ENCODE measurements around the gene CAPN10. TPM values are rescaled to one million over a fixed set of nuclear protein-coding genes. Genes with fewer than 3 reads are reported as not detected.

The CAPN10 gene
- total and polyA plus RNA-seq, 2 donors (not counting 3 experiments of a cell fraction or from before 2014, with no cell fraction given), result 25.2 to 39.9 TPM

DNA sequence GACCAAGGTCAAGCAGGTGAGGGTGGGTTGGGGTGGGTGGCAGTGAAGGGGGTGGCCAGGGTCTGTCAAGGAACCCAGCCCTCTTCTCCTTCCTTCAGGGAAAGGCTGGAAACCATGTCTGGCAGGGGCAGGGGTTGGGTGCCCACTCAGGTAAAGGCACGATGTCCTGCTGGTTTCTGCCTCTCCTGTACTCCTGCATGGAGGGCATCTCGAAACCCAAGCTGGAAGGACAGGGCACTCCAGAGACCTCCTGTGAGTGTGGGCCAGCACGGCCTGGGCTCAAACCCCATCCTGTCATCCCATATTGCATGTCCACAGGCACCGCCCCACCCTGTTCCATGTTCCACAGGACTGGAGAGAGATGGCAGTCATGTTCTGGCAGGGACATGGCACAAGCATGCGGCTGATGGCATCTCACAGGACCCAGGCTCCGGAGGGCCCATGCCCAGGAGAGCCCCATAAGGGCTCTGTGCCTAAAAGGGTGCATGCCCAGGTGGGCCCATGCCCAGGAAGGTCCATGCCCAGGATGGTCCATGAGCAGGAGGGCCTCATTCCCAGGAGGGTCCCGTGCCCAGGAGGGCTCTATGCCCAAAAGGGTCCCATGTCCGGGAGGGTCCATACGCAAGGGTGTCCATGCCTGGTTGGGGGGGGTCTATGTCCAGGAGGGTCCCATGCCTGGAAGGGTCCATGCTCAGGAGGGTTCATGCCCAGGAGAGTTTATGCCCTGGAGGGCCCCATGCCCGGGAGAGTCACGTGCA, 45.2 kb downstream of the CAPN10 start:
- DNase-seq (ENCODE audit: low read depth, low spot score) (no peak), FAIRE-seq (no peak)
- H3K9ac ChIP-seq (replicated peaks; ENCODE audit: extremely low read depth, insufficient read depth, low read length), result no peak overlapping the region
- no peaks in the 10 kb centered on the region for H3K9me1 ChIP-seq (replicated peaks; ENCODE audit: control insufficient read depth, extremely low read depth, insufficient read depth, low read length)
- no peaks in the 10 kb centered on the region for H3K9me3 ChIP-seq (replicated peaks; ENCODE audit: control insufficient read depth, insufficient read depth, low read length)
- H3K4me2 ChIP-seq (ENCODE audit: insufficient read depth, low read length), result no peak overlapping the region
- H3K27ac ChIP-seq (ENCODE audit: insufficient read depth, low read depth, low read length), result no peak overlapping the region
- ChIA-PET CTCF (no interaction called here), POLR2A (no interaction called here)
- no peaks in the 10 kb centered on the region for H3K36me3 ChIP-seq (ENCODE audit: control insufficient read depth in 2 of 2, extremely low read depth in 1 of 2, insufficient read depth in 2 of 2, low read length in 2 of 2)
- TF ChIP-seq GATA2 (IDR thresholded peaks at IDR 0.05; ENCODE audit: insufficient read depth, insufficient read length, low read depth, low read length) (no peak), POLR2A (IDR thresholded peaks at IDR 0.05; ENCODE audit: low read depth, low read length) (no peak), POLR2AphosphoS5 (IDR thresholded peaks at IDR 0.05; ENCODE audit: insufficient read depth, low read depth, low read length) (no peak), FOS (IDR thresholded peaks at IDR 0.05; ENCODE audit: borderline replicate concordance, insufficient read depth, low read length) (no peak), EZH2 (IDR thresholded peaks at IDR 0.05; ENCODE audit: borderline replicate concordance, low read depth, low read length, severe bottlenecking) (no peak), CTCF (IDR thresholded peaks at IDR 0.05; ENCODE audit: extremely low read depth in 1 of 2, insufficient read depth in 1 of 2, low read depth in 1 of 2, low read length in 2 of 2) (no peak), MYC (IDR thresholded peaks at IDR 0.05; ENCODE audit: low read depth, low read length) (no peak), JUN (IDR thresholded peaks at IDR 0.05; ENCODE audit: borderline replicate concordance, insufficient read depth, insufficient read length, low read depth) (no peak)
- TF ChIP-seq, protein P1, sequence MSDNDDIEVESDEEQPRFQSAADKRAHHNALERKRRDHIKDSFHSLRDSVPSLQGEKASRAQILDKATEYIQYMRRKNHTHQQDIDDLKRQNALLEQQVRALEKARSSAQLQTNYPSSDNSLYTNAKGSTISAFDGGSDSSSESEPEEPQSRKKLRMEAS (IDR thresholded peaks at IDR 0.05; ENCODE audit: insufficient read depth, insufficient read length), result no peak
- H2AFZ ChIP-seq (ENCODE audit: low read depth, low read length), result no peak overlapping the region
- no TSS peak for BruUV-seq (replicated peaks)
- no peaks in the 10 kb centered on the region for H3K27me3 ChIP-seq (ENCODE audit: control insufficient read depth in 2 of 2, insufficient read depth in 2 of 2, low read length in 2 of 2)
- no peak overlapping the region for H3K4me3 ChIP-seq (replicated peaks in 1 of 3; ENCODE audit: insufficient read depth in 1 of 3, low read depth in 1 of 3, low read length in 3 of 3)
- no peaks in the 10 kb centered on the region for H3K4me1 ChIP-seq (ENCODE audit: control insufficient read depth, extremely low read depth, insufficient read depth, low read length)
- intact Hi-C loops (cut with micrococcal nuclease), result no loop called here
- dilution Hi-C loops (cut with MboI; ENCODE audit: extremely low pct_ligation_motif_present, low sequenced_read_pairs), result no loop called here
- no peaks in the 10 kb centered on the region for H4K20me1 ChIP-seq (replicated peaks; ENCODE audit: control insufficient read depth, extremely low read depth, insufficient read depth, low read length)
- no peaks in the 10 kb centered on the region for H3K79me2 ChIP-seq (ENCODE audit: control insufficient read depth, insufficient read depth, low read length)

All from endothelial cell of umbilical vein (primary cell).